Panc1 (cell line): ENCODE data around the gene RUNX3. TPM values are rescaled to one million over a fixed set of nuclear protein-coding genes. Genes with fewer than 3 reads are reported as not detected.
"Not testable (repeated sequence)": the region's sequence is repeated elsewhere in the genome, so short reads cannot be mapped to it uniquely, and the experiment has no call there.

Experiments
- ATAC-seq: fragments of 200-7000 bp; cut with Tn5 transposase; 2 replicates; pipeline ENCODE4 v1.9.1; 2020; ENCODE audit warnings: mild to moderate bottlenecking, moderate library complexity
- BruUV-seq: library from RNA; stranded (reverse); fragments of 400-500 nt; replicated peaks from 2 replicates; lab custom pipeline; 2021; lab: Mats Ljungman, UMichigan
- CTCF ChIA-PET: fragments of 300-600 bp; sonication (Branson Sonifier 250); formaldehyde crosslinking; loops from one replicate; lab custom pipeline; 2022; ENCODE audit warnings: antibody characterized with exemption; lab: Charles Lee
- POLR2A ChIA-PET: fragments of 300-600 bp; sonication (Branson Sonifier 250); formaldehyde crosslinking; loops from one replicate; lab custom pipeline; 2022; ENCODE audit warnings: antibody characterized with exemption; lab: Charles Lee
- DNase-seq: peaks from one replicate; pipeline ENCODE4 v3.0.0-alpha.2; 2010; ENCODE audit warnings: low read depth, low spot score
- H3K27ac ChIP-seq: 2 replicates; pipeline ENCODE4 v1.5.1; 2011; ENCODE audit warnings: mild to moderate bottlenecking, low read length, inconsistent platforms
- H3K27me3 ChIP-seq: fragments of 200-500 bp; sonication (Bioruptor generic); 2 replicates; pipeline ENCODE4 v1.6.0; 2014; ENCODE audit warnings: low read length, inconsistent platforms; ENCODE audit not compliant: control insufficient read depth, insufficient read depth
- H3K36me3 ChIP-seq: fragments of 200-500 bp; sonication (Bioruptor generic); 2 replicates; pipeline ENCODE4 v1.5.1; 2014; ENCODE audit warnings: inconsistent platforms, mild to moderate bottlenecking, low read length, moderate library complexity; ENCODE audit not compliant: control insufficient read depth, insufficient read depth
- H3K4me1 ChIP-seq: 2 replicates; pipeline ENCODE4 v1.5.1; 2011; ENCODE audit warnings: inconsistent platforms, mild to moderate bottlenecking, low read length, moderate library complexity; ENCODE audit not compliant: control insufficient read depth, insufficient read depth
- H3K4me3 ChIP-seq, 2 experiments: 2 replicates each; pipeline ENCODE4 v1.5.1; 2011 to 2012; ENCODE audit warnings: low read depth in 2 of 2, low read length in 2 of 2, mild to moderate bottlenecking in 2 of 2, inconsistent platforms in 1 of 2, moderate library complexity in 1 of 2
- H3K9me3 ChIP-seq: fragments of 200-500 bp; sonication (Bioruptor generic); 2 replicates; pipeline ENCODE4 v1.5.1; 2014; ENCODE audit warnings: low read depth, mild to moderate bottlenecking, inconsistent platforms, low read length, moderate library complexity; ENCODE audit not compliant: control insufficient read depth, insufficient read depth
- CTCF ChIP-seq: fragments of 450-650 bp; IDR thresholded peaks from 2 replicates; pipeline ENCODE4 v1.5.1; 2017; ENCODE audit warnings: mild to moderate bottlenecking
- POLR2AphosphoS5 ChIP-seq: IDR thresholded peaks from 2 replicates; pipeline ENCODE4 v1.6.1; 2012; ENCODE audit warnings: mild to moderate bottlenecking, low read depth, low read length, moderate library complexity
- REST ChIP-seq, 2 experiments: IDR thresholded peaks; 2 replicates each; pipeline ENCODE4 v1.6.1; 2011 to 2012; ENCODE audit warnings: low read depth in 2 of 2, control low read depth in 1 of 2, low read length in 1 of 2, mild to moderate bottlenecking in 1 of 2, moderate library complexity in 1 of 2; ENCODE audit not compliant: insufficient read depth in 1 of 2
- SIN3A ChIP-seq: IDR thresholded peaks from 2 replicates; pipeline ENCODE4 v1.6.1; 2012; ENCODE audit warnings: low read depth, mild to moderate bottlenecking, low read length, moderate library complexity, borderline replicate concordance; ENCODE audit not compliant: insufficient read depth
- TCF7L2 ChIP-seq: IDR thresholded peaks from 2 replicates; pipeline ENCODE4 v1.6.1; 2011; ENCODE audit warnings: mild to moderate bottlenecking, low read depth, low read length, inconsistent platforms
- in situ Hi-C: cut with HindIII; loops from 2 replicates; pipeline ENCODE4 v1.10.0; 2016; ENCODE audit warnings: low sequenced_read_pairs, low pct_unique_long_range_greater_than_20kb
- intact Hi-C: fragments of 100-400 bp; cut with micrococcal nuclease; formaldehyde crosslinking; loops from one replicate; pipeline ENCODE4 v1.10.0; 2022; ENCODE audit not compliant: unreplicated experiment
- total RNA-seq: library from RNA; stranded (reverse); gene quantifications from one replicate; pipeline ENCODE4 v1.2.1, GENCODE V29; 2021; ENCODE audit not compliant: unreplicated experiment

Gene RUNX3
- total RNA-seq, 1 experiment from 2014 or later: 0.10 TPM

GRCh38 chr1:24892188-24893153 lies 37.6 kb downstream of the RUNX3 start:
- Histone ChIP-seq H3K4me1 (no peaks in the 10 kb centered on the region), H3K4me3 (no peak overlapping the region), H3K27me3 (0 out of 2 replicates have a peak, but pooled peaks cover 3% of the 10 kb centered on the region), H3K9me3 (no peaks in the 10 kb centered on the region), H3K36me3 (no peaks in the 10 kb centered on the region), H3K27ac (no peak overlapping the region)
- intact Hi-C loops (no loop called here), in situ Hi-C loops (no loop called here)
- no peak for DNase-seq
- TF ChIP-seq SIN3A (no peak), TCF7L2 (no peak), POLR2AphosphoS5 (no peak), REST (IDR thresholded peaks at IDR 0.05; ENCODE audit: insufficient read depth in 1 of 2, low read depth in 2 of 2, low read length in 1 of 2) (no peak), CTCF (no peak)
- POLR2A ChIA-PET: no interaction called here
- BruUV-seq: no TSS peak
- CTCF ChIA-PET: no interaction called here
- ATAC-seq: no peak

- H3K4me1 ChIP-seq, POLR2A ChIA-PET, intact Hi-C loops, DNase-seq, CTCF ChIA-PET, H3K9me3 ChIP-seq, H3K27ac ChIP-seq, H3K4me3 ChIP-seq, BruUV-seq, H3K27me3 ChIP-seq, in situ Hi-C loops, H3K36me3 ChIP-seq, ATAC-seq: not testable (repeated sequence)
Observed at GRCh38 chr1:24891367-24891766, 38.7 kb downstream of the RUNX3 start.

GRCh38 chr1:24890887-24891286 lies 39.2 kb downstream of the RUNX3 start:
- no peaks in the 10 kb centered on the region for H3K36me3 ChIP-seq
- TF ChIP-seq SIN3A (no peak), TCF7L2 (no peak), POLR2AphosphoS5 (no peak), REST (IDR thresholded peaks at IDR 0.05; ENCODE audit: insufficient read depth in 1 of 2, low read depth in 2 of 2, low read length in 1 of 2) (no peak), CTCF (no peak)
- ChIA-PET CTCF (no interaction called here), POLR2A (no interaction called here)
- in situ Hi-C loops: no loop called here
- H3K9me3 ChIP-seq: no peaks in the 10 kb centered on the region
- H3K4me1 ChIP-seq: no peaks in the 10 kb centered on the region
- DNase-seq (no peak), ATAC-seq (no peak)
- no peak overlapping the region for H3K4me3 ChIP-seq
- intact Hi-C loops: no loop called here
- H3K27ac ChIP-seq: no peak overlapping the region
- 0 out of 2 replicates have a peak, but pooled peaks cover 3% of the 10 kb centered on the region for H3K27me3 ChIP-seq
- BruUV-seq: no TSS peak
